Left ventricle myocardium inferior (tissue), 1 donor: ENCODE data around the gene RNF150. TPM values are rescaled to one million over a fixed set of nuclear protein-coding genes. Genes with fewer than 3 reads are reported as not detected.
A peak's percentile ranks its signal among the peaks of the same experiment; 100 is the strongest.

ENCODE experiments used
- DNase-seq: peaks from one replicate; pipeline ENCODE4 v3.0.0-alpha.2; 2020
- H3K27ac ChIP-seq: fragments of 200-600 bp; replicated peaks from 2 replicates; pipeline ENCODE4 v1.8.0; 2021
- H3K27me3 ChIP-seq: fragments of 200-600 bp; 2 replicates; pipeline ENCODE4 v1.8.0; 2021; ENCODE audit warnings: low read depth
- H3K36me3 ChIP-seq: fragments of 200-600 bp; 2 replicates; pipeline ENCODE4 v1.8.0; 2021
- H3K4me1 ChIP-seq: fragments of 200-600 bp; 2 replicates; pipeline ENCODE4 v1.8.0; 2021
- H3K4me3 ChIP-seq: fragments of 200-600 bp; 2 replicates; pipeline ENCODE4 v1.8.0; 2021; ENCODE audit warnings: mild to moderate bottlenecking, moderate library complexity
- H3K9me3 ChIP-seq: fragments of 200-600 bp; replicated peaks from 2 replicates; pipeline ENCODE4 v1.8.0; 2021
- CTCF ChIP-seq: fragments of 200-600 bp; IDR thresholded peaks from 2 replicates; pipeline ENCODE4 v1.8.0; 2021; ENCODE audit warnings: antibody characterized with exemption, mild to moderate bottlenecking, borderline replicate concordance
- intact Hi-C: fragments of 100-400 bp; cut with micrococcal nuclease; formaldehyde crosslinking; loops from one replicate; pipeline ENCODE4 v1.11.0; 2022
- total RNA-seq: library from RNA; stranded (reverse); fragmentation: NEBNext Ultra II Directional; extraction: Animal tissue kit (Norgen Biotek cat#: 25700); gene quantifications from one replicate; pipeline ENCODE4 v1.2.1, GENCODE V29; 2021
- donor health status: DM: no; HTN: yes; CAD: no; lungs with severe emphysema.

Gene RNF150
- total RNA-seq, 1 donor from 2014 or later, result 68.0 TPM

DNA sequence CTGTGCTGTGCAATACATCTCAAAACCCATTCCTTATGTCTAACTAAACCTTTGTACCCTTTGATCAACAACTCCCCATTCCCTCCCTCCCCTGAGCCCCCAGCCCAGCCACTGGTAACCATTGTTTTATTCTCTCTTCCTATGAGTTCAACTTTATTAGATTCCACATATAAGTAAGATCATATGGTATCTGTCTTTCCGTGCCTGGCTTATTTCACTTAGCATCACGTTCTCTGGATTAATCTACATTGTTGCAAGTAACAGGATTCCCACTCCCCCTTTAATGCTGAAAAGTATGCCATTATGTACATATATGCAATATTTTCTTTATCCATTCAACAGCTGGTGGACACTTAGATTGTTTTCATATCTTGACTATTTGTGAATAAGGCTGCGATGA, 119.4 kb downstream of the RNF150 start:
- intact Hi-C loops, result no loop called here
- H3K27ac ChIP-seq, result no peak overlapping the region
- H3K36me3 ChIP-seq, result no peaks in the 10 kb centered on the region
- no peaks in the 10 kb centered on the region for H3K9me3 ChIP-seq
- no peak for TF ChIP-seq CTCF
- DNase-seq, result no peak
- no peak overlapping the region for H3K4me3 ChIP-seq
- no peaks in the 10 kb centered on the region for H3K27me3 ChIP-seq
- peaks cover 52% of the 10 kb centered on the region for H3K4me1 ChIP-seq

DNA sequence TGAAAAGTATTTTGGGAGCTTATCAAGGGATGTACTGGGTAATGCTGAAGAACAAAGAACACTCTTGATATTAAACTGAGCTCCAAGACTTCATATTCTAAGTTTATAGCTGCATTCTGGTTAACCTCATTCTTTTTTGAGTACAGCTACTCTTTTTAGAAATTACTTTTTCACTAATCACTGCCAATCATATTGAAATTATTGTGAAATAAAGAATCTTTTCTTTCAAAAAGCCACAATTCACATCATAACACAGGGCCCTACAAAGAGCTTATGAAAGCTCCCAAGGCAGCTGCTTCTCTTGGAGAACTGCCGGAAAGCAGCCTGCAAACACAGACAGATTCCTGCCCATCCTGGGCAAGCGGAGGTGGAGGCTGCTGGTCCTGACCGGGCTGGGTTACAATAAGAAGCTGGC, 121.4 kb downstream of the RNF150 start:
- peaks cover 34% of the 10 kb centered on the region for H3K4me1 ChIP-seq
- no peaks in the 10 kb centered on the region for H3K36me3 ChIP-seq
- no peak overlapping the region for H3K4me3 ChIP-seq
- intact Hi-C loops, result no loop called here
- no peak for DNase-seq
- no peaks in the 10 kb centered on the region for H3K9me3 ChIP-seq
- peak overlapping the region; percentile 25 for H3K27ac ChIP-seq
- no peaks in the 10 kb centered on the region for H3K27me3 ChIP-seq
- TF ChIP-seq CTCF, result no peak

GRCh38 chr4:141009931-141010330, 123.3 kb downstream of the RNF150 start:
- H3K36me3 ChIP-seq, result no peaks in the 10 kb centered on the region
- H3K27me3 ChIP-seq, result no peaks in the 10 kb centered on the region
- H3K27ac ChIP-seq, result no peak overlapping the region
- DNase-seq, result no peak
- H3K4me3 ChIP-seq, result no peak overlapping the region
- no peak for TF ChIP-seq CTCF
- intact Hi-C loops, result no loop called here
- peaks cover 27% of the 10 kb centered on the region for H3K4me1 ChIP-seq
- no peaks in the 10 kb centered on the region for H3K9me3 ChIP-seq

- Histone ChIP-seq H3K4me1 (peaks cover 27% of the 10 kb centered on the region), H3K36me3 (no peaks in the 10 kb centered on the region), H3K4me3 (no peak overlapping the region), H3K27me3 (no peaks in the 10 kb centered on the region), H3K9me3 (no peaks in the 10 kb centered on the region), H3K27ac (no peak overlapping the region)
- no peak for DNase-seq
- no peak for TF ChIP-seq CTCF
- intact Hi-C loops, result no loop called here
These were observed 124.1 kb downstream of the RNF150 start for GRCh38 chr4:141009129-141009528.

GRCh38 chr4:141006242-141006802, 126.9 kb downstream of the RNF150 start:
- TF ChIP-seq CTCF, result no peak
- Histone ChIP-seq H3K27ac (peak overlapping the region; percentile 21), H3K36me3 (no peaks in the 10 kb centered on the region), H3K27me3 (no peaks in the 10 kb centered on the region), H3K4me1 (peaks cover 27% of the 10 kb centered on the region), H3K4me3 (no peak overlapping the region), H3K9me3 (no peaks in the 10 kb centered on the region)
- no peak for DNase-seq
- intact Hi-C loops, result no loop called here
